Sigmoid colon (tissue), 4 donors: ENCODE results near the gene COG7.

Source experiments
- POLR2A ChIP-seq, 2 donors: fragments of 450-650 bp; IDR thresholded peaks; one replicate each; pipeline ENCODE4 v1.6.1; 2016; ENCODE audit warnings: antibody characterized with exemption in 2 of 2, mild to moderate bottlenecking in 2 of 2, moderate library complexity in 2 of 2
- POLR2AphosphoS5 ChIP-seq, 4 donors: sonication (generic); formaldehyde crosslinking; IDR thresholded peaks; one replicate each; pipeline ENCODE4 v1.6.1; 2017; ENCODE audit warnings: antibody characterized with exemption in 4 of 4
- TF ChIP-seq, protein P1 (sequence below), 4 experiments: fragments of 450-650 bp in 3 of 4; fragments of 200-600 bp in 1 of 4; IDR thresholded peaks; one replicate each; pipeline ENCODE4 v1.5.1; 2016 to 2019; ENCODE audit warnings: antibody characterized with exemption in 4 of 4, mild to moderate bottlenecking in 3 of 4, moderate library complexity in 2 of 4

GRCh38 chr16:23452572-23453337 is at the start of gene COG7:
- TF ChIP-seq, protein P1, sequence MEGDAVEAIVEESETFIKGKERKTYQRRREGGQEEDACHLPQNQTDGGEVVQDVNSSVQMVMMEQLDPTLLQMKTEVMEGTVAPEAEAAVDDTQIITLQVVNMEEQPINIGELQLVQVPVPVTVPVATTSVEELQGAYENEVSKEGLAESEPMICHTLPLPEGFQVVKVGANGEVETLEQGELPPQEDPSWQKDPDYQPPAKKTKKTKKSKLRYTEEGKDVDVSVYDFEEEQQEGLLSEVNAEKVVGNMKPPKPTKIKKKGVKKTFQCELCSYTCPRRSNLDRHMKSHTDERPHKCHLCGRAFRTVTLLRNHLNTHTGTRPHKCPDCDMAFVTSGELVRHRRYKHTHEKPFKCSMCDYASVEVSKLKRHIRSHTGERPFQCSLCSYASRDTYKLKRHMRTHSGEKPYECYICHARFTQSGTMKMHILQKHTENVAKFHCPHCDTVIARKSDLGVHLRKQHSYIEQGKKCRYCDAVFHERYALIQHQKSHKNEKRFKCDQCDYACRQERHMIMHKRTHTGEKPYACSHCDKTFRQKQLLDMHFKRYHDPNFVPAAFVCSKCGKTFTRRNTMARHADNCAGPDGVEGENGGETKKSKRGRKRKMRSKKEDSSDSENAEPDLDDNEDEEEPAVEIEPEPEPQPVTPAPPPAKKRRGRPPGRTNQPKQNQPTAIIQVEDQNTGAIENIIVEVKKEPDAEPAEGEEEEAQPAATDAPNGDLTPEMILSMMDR (IDR thresholded peaks at IDR 0.05) = no peak
- TF ChIP-seq POLR2AphosphoS5 (IDR thresholded peaks at IDR 0.05) (peak; percentile 62 to 80 (median 77)), POLR2A (IDR thresholded peaks at IDR 0.05) (no peak)
